GM12874 (cell line): ENCODE measurements around the gene PPP2R5C.

ENCODE experiments used
- TF ChIP-seq, protein P1 (sequence below): IDR thresholded peaks from 2 replicates; pipeline ENCODE4 v1.5.1; 2011; ENCODE audit warnings: low read depth, mild to moderate bottlenecking, control low read depth, low read length, moderate library complexity; ENCODE audit not compliant: insufficient read depth

The PPP2R5C gene

DNA sequence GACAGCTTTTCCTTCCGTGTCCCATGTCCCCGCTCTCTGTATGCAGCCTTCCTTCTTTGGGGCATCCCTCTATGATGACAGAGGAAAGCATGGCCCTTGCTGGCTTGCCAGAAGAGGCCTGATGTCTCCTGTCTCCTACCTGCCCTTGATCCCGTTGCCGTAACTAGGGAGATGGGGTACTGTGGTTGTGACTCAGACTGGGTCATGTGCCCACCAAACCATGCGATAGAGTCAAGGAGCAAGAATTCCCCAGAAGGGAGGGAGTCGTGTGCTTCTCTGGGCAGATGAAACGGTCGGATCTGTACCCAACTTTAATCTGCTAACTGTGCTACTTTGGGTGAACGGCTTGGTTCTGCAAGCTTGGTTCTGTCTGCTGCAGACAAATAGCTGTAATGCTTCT, 103.8 kb downstream of the PPP2R5C start:
- TF ChIP-seq, protein P1, sequence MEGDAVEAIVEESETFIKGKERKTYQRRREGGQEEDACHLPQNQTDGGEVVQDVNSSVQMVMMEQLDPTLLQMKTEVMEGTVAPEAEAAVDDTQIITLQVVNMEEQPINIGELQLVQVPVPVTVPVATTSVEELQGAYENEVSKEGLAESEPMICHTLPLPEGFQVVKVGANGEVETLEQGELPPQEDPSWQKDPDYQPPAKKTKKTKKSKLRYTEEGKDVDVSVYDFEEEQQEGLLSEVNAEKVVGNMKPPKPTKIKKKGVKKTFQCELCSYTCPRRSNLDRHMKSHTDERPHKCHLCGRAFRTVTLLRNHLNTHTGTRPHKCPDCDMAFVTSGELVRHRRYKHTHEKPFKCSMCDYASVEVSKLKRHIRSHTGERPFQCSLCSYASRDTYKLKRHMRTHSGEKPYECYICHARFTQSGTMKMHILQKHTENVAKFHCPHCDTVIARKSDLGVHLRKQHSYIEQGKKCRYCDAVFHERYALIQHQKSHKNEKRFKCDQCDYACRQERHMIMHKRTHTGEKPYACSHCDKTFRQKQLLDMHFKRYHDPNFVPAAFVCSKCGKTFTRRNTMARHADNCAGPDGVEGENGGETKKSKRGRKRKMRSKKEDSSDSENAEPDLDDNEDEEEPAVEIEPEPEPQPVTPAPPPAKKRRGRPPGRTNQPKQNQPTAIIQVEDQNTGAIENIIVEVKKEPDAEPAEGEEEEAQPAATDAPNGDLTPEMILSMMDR = no peak

DNA sequence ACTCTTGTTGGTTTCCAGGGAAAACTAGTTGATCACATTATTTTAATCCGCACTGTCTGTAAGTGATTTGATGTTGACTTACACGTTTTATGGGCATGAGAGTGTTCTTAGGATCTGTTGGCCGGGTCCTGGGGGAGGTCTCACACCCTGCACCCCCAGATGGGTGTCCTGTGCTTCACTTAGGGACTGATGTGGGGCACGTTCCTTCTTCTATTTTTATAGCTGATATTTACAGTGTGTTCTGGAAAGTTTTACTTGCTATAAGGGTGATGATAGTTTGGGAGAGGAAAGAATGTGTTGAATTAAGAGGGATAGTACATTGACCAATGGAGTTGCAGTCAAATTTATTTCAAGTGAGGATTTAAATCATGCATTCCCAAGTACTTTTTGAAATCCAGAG, 106.3 kb downstream of the PPP2R5C start:
- TF ChIP-seq, protein P1 = no peak

DNA sequence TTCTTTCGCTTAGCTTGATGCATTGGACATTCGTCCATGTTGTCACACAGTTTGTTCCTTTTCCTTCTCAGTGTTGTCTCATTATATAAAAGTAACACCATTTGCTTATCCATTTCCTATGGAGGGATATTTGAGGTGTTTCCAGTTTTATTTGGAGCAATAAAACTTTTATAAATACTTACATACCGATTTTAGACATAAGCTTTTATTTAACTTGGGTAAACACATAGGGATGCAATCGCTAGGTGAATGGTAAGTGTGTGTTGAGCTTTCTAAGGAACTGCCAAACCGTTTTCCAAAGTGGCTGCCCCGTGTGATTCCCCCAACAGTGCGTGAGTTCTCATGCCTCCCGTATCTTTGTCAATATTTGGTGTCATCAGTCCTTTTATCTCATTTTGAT, 107.7 kb downstream of the PPP2R5C start:
- TF ChIP-seq, protein P1 = no peak

DNA sequence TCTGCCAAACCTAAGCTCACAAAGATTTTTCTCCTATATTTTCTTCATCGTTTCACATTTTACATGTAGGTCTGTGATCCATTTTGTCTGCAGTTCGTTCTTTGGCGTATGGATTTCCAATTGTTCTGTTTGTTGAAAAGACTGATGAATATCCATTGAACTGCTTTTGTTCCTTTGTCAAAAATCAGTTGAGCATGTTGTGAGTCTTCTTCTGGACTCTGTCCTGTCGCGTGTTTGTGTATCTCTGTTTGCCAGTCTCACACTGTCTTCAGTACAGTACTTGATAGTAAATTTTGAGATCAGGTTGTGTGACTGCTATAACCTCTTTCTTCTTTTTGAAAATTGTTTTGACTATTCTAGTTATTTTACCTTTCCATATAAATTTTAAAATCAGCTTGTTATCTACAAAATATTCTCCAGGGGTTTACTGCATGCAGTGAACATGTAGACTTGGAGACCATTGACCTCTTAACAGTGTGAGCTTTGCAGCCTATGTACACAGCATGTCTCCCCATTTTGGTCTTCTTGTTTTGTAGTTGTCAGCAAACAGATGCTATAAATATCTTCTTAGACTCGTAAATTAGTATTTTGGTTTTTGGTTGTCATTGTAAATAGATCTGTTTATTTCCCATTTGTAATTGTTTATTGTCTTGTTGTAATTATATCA, 108.9 kb downstream of the PPP2R5C start:
- TF ChIP-seq, protein P1 = no peak

DNA sequence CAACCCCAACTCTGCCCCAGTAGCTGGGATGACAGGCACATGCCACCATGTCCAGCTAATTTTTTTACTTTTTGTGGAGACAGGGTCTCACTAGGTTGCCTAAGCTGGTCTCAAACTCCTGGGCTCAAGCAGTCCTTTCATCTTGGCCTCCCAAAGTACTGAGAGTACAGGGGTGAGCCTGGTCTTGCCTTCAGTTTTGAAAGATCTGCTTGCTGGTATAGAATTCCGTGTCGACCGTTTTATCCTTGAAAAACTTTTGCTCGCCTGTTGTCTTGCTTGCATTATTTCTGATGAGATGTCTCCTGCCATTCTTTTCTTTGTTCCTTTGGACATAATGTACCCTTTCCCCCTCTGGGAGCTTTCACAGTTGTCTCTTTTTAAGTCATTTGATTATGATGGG, 110.8 kb downstream of the PPP2R5C start:
- TF ChIP-seq, protein P1 = no peak

DNA sequence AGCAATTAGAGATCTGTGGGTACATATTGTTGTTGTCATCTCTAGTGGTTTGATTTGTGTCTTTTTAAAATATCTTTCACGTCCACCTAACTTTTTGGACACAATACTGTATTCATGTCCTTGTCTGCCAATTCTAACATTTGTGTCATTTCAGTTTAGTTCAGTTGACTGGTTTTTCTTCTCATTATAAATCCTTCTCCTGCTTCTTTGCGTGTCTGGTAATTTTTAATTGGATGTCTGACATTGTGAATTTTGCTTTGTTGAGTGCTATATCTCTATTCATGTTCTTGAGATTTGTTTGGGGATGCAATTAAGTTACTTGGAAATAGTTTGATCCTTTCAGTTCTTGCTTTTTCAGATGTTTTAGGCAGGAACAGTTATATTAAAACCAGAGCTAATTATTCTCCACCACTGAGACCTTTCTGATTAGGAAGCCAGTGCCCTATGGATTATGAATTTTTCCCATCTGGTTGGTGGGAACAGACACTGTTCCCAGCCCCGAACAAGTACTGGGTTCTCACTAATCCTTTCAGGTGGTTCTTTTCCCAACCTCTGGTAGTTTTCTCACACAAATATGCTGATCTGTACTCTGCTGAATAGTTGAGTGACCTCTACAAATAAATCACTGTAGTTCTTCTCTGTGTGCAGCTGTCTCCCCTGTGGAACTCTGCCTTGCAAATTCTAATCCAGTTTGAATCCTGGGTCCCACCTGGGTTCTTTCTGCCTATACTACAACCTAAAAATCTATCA, 111.7 kb downstream of the PPP2R5C start:
- TF ChIP-seq, protein P1 = no peak

DNA sequence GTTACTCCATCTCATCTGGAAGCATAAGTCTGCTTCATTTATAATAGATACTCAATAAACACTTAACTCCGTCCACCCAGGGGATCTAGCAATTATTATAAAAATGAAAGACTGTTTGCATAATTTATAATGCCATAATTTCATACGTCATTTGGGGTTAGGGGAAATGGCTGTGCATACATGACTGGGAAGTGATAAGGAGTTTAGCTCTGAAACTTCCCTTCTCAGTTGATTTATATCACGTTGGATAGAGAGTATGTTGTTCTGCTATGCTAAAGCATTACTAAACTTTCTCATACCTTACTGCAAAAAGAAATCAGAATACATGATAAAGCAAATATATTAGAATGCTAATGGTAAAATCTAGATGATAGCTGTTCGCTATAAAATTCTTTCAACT, 112.5 kb downstream of the PPP2R5C start:
- TF ChIP-seq, protein P1 = no peak
